RKO (cell line): ENCODE measurements around the gene LPCAT3.
A peak's percentile ranks its signal among the peaks of the same experiment; 100 is the strongest.

ENCODE experiments used
- DNase-seq: peaks from one replicate; pipeline ENCODE4 v3.0.0-alpha.2; 2016; ENCODE audit warnings: low spot score

LPCAT3 gene

DNA sequence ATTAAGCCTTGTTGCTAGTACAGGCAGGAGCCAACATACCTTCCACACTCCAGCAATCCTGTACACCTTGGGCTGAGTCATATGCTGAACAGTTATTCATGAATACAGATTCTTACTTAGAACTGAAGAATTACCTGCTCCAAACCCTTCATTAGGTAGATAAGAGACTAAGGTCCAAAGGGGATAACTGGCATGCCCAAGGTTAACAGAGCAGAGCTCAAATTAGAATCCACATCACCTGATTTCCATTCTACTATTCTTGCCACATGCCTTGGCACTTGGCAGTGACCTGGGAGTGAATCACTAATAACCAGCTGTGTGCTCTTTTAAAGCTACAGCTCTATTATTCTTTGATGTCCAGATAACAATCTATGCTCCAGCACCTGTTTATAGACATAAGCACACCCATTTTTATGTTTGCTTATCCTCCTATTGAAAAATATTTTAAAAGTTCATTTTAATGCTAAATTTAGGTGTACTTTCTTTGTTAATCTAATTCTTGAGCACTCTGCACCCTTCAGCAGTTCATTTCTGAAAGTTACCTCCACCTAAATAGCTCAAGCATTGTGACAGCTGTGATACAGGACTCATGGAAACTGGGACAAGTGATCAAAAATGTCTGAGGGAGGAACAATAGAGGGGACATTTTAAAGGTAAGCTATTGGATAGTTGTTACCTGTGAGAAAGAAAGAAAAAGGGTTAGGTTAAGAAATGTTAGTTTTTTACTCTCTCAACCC is 19.4 kb downstream of the LPCAT3 start:
- DNase-seq: no peak

DNA sequence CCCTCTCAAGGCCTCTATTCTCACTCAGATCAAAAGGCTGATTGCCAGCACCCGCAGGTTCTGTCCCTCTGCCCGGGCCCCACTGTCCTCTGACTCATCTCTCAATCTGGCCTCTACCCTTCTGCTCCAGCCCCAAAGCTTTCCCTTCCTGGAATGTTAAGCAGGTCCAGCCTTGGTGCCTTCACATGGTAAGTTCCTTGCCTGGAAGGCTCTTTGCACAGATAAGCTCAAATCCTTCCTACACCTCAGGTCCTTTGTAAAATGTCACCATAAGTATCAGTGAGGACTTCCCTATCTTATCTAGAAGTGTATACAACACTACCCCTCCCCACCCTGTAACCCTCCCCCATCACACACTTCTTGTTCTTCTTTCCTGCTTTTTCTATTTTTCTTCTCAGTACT is 22.2 kb downstream of the LPCAT3 start:
- DNase-seq: no peak

DNA sequence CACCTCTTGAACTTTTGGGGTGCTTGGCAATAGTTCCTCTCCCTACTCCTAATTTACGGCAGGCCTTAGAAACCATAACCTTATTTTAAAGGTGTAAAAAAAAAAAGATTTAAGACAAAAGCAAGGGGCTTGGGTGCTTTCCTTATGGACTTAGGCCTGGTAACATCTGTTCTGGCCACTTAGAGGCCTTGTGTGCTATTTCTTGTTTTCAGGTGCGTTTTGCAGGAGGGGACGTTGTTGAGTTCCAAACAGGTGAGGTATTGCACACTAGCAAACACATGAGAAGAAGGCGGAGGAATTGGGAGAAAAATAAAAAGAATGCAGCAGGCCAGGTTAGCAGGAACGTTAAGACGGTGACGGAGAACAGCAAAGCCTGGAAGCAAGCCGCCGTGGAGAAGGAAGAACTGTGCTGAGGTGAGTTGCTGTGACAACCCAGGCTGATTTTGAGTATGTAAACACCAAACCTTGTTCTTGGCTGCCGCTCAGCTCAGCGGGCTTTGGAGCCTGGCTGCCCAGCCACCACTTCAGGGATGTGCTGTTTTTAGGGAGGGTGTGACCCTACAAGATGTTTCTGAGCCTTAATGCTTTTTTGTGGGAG is 30.2 kb downstream of the LPCAT3 start:
- no peak for DNase-seq

DNA sequence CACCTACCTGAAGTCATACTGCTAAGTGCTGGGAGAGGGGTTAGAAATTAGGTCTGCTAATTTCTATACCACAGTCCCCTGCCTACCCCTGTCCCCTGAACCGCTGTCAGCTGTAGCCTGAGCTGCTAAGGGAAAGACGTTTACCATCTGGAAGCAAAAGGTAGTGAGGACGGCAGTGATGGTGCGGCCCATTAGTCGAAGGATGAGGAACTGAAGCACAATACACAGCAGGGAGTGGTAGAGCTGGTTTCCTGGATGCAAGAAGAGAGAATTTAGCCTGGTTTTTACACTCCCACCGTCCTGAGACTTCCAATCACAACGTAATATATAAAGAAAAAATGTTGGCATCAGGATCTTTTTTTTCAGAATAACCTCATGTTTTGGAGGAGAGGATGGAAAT is 35.7 kb downstream of the LPCAT3 start:
- no peak for DNase-seq

DNA sequence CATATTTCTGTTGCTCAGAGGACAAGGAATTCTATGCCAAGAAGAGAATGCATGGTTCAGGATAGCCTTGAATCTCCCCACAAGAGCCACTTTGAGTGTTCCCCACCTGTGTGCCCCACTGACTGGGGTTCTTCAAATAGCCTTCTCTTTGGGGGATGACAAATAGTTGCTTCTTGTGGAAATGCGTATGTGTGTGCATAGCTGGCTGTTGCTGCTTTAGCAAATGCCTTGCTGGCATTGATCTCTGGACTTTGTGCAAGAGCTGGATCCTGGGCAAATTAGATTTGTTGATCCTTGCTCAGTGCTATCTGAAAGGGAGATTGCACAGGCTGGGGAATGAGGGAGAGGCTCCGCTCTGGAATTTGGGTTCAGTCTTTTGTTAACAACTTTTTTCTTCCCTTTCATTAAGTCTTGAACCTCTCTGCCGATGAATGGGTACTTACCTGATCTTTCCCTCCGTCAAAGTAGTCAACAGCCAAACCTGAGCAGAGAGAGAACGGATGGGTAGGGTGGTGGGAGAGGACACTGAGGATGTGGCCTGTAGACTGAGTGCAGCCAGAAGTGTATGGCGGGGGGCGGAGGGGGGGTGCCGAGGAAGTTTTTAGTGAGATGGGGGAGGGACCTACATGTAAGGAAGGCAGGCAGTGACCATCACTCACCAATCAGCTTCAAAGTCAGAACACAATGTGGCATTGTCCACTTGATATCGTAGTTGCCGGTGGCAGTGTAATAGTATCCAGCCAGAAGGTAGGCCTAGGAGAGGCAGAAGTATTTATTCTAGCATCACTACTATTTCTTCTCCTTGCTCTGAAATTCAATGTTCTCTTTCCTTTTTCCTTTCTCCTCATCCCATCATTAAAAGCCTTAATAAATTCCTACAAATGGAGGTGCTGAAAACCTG is 36.9 kb downstream of the LPCAT3 start:
- no peak for DNase-seq

DNA sequence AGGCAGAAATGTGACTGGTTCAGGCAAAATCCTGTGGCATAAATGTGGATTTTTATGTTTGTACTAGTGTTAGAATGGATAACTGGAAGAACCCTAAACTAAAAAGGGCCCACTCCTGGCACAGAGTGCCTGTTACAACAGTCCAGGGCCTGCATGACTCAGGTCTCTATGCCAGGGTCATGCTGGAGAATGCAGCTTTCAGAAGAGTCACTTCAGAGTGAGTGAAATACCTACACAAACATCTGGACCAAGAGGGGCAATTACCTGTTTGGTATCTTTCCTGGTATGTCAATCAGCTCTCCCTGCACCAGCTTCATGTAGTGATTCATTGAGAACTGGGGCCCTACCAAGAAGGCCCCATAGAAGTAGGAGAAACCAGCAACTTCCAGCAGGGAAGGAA is 37.5 kb downstream of the LPCAT3 start:
- no peak for DNase-seq

DNA sequence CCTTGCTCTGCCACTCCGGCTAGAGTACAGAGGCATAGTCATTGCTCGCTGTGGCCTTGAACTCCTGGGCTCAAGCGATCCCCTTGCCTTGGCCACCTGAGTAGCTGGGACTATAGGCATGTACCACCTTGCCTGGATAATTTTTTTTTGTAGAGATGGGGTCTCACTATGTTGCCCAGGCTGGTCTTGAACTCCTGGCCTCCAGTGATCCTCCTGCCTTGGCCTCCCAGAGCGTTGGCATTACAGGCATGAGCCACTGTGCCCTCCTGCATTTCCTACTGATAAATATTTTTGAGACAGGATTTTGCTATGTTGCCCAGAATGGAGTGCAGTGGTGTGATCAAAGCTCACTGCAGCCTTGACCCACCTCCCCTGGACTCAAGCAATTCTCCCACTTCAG is 38.2 kb downstream of the LPCAT3 start:
- DNase-seq: no peak

DNA sequence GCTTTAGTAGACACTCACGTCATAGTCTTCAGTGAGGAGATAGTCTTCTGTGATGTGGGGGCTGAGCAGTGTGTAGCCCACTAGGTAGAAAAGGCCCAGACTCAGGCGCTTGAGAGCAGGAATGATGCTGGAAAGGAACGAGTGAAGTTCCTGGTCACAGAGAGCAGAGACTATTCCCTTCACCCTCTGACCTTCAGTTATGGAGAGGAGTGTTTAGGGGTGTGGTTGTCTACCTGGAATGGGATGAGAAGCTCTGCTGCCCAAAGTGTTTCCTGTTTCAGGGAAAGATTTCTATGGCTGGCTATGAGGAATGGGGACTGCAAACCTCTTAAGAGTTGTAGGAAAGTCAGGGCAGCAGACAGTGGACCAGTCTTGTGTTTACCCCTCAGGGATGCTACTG is 38.8 kb downstream of the LPCAT3 start:
- no peak for DNase-seq

DNA sequence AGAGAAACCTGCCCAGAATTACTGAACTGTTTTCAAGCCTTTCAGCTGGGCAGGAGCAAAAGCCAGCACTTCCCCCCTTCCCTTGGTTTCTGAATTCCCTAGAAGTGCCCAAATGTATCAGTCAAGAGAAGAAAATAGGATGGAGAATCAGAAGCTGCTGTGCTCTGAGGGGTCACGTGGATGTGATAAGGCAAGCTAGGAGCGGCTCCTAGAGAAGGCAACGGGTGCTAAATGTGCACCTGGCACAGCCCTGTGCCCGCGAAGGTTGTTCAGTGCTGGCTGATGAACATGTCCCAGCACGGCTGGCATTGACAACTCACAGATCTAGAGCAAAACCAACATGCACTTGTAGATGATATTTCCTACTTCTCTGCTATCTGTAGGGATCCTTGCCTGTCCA is 39.3 kb downstream of the LPCAT3 start:
- no peak for DNase-seq

DNA sequence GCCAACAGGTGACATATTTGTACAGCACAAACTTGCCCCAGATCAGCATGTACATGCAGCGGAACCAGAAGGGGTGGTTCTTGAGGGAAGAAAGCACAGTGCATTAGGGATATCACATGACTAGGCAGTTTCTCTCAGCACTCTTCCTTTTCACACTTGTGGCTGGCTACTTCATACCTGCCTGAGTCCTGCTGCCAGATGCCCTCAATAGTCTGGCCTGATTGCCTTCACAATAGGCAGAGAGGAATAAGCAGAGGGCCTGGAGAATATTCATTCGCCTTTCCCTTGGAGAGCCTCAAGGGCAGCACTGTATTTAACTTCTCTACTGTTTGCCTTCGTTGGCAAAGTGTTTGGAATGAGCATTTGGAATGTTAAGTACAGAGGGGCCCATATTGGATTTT is 39.7 kb downstream of the LPCAT3 start:
- DNase-seq: no peak

DNA sequence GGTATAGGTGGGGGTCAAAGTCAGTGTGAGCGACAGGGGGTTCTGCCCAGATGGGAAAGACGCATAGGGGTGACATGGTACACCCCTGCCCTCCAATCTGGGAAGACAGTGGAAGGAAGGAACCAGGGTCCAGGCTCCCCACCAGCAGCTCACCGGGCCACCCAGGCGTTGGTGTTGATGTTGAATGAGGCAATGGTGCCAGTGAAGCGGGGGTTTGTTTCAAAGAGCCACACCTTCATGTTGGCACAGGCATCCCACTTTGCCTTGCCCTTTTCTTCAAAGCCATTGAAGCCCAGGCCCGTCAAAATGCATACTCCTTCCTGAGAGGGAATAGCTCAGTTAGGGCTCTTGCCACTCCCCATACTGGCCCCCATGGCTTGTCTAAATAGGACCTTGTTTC is 40.1 kb downstream of the LPCAT3 start:
- no peak for DNase-seq

DNA sequence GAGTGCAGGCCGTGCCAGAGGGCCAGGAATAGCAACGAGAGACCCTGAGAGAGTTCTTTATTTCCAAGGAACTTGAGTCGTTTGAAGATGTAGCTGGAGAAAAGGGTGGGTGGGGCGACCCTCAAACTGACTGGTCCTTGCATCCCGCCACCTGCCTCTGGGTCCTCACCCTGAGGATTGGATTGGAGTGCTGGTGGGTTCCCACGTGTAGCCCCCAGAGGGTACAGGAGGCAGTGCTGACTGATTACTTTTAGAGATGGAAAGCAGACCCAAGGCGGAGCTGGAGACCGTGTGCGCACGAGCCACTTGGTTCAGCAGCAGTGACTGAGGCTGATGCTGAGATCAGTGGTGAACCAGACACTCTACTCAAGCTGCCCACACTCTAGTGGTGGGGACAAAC is 40.6 kb downstream of the LPCAT3 start:
- DNase-seq: no peak

DNA sequence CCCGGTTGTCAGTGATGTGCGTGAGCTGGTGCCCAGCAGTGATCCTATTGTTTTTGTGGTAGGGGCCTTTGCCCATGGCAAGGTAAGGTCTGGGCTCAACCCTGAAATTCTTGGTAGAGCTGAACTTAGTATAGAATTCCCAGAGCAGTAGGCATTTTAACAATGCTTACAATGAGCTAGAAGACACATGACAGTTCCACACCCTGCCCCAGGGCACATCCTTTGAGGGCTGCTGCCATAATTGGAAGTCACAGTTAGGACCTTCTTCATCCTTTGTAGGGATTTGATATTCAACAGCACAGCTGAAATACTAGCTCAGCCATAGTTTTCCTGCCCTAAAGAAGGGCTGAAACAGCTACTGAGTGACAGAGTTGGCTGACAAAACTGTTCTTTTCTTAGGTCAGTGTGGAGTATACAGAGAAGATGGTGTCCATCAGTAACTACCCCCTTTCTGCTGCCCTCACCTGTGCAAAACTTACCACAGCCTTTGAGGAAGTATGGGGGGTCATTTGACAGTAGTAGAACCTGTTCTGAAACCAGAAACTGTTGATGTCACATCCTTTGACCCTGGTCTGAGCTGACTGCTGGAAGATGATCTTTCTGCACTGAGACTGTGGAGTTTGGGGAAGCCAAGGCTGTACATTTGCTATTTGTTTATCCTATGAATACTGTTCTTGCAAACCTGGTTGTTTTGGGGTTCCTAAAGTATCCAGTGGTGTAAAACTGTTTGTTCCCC is 42.8 kb downstream of the LPCAT3 start:
- DNase-seq: no peak

DNA sequence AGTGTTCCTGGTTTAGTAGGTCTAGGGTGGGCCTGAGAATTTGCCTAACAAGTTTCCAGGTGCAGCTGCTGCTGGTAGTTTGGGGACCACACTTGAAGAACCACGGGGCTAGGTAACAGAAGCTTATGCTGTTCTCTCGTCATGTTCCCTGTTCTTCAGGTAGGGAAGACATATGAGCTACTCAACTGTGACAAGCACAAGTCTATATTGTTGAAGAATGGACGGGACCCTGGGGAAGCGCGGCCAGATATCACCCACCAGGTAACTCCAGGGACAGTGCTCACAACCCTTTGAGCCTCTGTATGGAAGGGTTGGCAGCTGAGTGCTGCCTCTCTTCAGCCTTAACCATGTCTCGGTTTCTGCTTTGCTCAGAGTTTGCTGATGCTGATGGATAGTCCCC is 44.1 kb downstream of the LPCAT3 start:
- no peak for DNase-seq

DNA sequence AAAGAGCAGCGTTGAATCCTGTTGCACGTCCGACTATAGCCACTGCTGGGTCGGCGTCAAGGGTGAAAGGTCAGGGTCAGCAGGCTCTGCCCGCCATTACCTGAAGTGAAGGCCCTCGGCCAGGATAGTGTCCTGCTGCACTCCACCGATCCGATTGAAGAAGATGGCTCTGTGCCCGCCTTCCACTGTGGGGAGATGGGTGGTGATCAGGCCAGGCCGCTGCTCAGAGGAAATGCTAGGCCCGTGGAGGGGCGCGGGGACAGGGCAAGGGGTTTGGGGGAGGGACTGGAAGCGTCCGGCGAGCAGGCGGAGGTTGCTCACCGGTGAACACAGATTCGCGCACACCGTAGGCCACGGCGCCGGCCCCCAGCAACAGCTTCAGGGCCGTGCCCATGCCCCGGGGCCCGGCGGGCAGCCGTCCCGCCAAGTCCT is 48.2 kb downstream of the LPCAT3 start:
- peak; percentile 45 for DNase-seq

DNA sequence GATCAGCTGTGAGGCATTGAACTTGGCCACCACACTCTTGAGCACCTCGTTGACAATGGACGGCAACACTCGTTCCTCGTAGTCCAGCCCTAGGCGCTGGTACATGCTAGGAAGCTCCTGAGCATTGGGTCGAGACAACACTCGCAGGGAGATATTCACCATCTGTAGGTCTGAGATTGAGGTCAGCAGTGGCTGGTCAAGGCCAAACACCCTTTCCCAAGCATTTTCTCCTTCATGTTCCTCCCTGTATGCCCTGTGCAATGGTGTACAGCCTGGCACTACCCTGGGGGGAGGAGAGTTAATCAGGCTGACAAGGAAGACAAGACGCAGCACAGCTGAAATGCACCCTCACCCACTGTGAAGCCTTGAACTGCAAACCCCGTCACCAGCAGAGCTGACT is 49.9 kb downstream of the LPCAT3 start:
- no peak for DNase-seq

DNA sequence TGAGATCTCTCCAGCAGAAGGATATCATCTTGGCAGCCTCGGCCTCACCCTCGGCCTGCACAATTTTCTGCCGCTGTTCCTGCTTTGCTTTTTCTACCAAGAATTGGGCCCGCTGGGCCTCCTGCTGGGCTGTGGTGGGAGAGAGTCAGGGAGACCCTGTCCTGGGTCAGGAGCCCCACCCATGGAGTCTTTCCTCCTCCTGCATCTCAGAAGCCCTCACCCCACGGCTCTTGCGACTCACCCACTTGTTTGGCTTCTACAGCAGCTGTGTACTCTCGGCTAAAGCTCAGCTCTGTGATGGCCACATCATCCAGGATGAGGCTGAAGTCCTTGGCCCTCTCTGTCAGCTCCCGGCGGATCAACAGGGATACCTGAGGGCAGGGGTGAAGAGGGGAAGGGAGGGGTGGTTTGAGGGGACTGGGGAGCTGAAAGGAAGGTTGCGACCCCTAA is 50.6 kb downstream of the LPCAT3 start:
- peak; percentile 47 for DNase-seq

DNA sequence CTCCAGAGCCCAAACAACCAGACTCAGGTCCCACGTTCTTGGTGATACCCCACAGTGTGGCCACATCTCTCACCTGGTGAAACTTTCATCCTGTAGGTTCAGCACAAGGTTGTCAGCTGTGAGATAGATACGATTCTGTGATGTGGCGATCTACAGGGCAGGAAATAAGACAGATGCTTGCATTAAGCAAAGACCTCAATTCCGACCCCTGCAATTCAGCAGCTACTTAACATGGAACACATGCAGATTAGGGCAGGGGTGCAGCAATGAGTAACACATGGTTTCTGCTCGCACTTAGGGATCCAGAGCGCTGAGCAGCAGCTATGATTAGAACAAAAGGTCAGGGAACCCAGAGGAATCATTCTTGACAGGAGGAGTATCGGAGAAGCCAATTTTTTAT is 51.9 kb downstream of the LPCAT3 start:
- no peak for DNase-seq

DNA sequence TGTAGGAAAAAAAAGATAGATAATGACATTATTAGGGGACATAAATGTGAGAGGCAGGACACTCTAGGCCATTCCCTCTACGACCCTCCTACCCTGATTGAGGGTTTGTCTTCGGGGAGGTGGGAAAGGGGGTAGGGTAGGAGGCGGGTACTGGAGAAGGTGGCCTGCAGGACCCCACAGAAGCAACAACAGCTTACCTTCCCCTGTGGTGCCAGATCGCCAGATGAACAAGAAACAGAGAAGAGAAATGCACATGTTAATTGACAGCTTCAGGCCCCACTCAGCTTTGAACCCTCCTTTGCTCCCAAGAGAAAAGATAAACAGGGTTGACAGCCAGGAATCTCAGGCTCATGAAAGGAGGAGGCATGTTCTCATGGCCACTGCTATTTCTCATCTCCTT is 52.6 kb downstream of the LPCAT3 start:
- no peak for DNase-seq

DNA sequence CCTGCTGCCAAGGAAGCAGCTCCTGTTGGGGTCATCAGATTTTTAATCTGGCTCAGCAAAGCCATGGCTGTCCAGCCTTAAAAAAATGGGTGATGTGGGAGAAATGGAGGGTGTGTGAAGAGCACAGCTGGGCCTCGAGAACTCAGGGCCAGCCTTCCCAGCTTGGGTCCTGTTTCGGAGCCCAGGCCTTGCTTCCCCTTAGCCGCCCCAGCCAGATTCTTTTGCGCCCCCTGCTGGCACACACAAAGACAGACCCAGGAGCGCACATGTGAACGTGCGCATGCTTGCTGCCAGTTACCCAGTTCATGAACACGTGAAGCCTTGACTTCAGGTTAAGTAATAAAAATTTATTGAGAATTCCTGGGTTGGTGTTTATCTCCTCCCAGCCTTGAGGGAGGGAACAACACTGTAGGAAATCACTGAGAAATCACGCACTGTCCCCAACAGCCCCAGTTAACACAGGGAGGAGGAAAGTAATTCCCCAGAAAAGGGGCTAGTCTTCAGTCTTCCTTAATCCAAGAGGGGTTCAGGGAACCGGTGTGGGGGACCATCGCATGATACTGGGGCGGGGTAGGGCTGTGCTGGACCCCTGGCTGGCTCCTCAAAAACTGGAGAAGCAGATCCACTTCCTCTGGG is 53.1 kb downstream of the LPCAT3 start:
- peak; percentile 77 for DNase-seq

DNA sequence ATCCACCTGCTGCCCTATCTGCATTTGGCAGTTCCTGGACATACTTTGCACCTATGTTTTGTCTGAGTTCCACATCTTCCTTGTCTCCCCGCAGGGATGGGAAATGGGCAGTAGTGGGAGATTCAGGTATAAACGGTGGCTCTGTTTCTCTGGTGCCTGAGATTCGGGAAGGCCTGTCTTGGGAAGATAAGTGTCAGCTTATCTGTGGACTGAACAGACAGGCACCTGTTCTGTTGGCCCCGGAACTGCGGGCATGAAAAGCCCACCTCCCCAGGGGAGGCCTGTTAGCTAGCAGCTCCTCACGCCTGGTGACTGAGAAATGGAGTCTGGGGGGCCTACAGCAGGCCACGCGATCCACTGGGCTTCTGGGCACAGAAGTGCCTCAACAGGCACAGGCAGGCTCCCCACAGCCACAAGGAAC is 53.7 kb downstream of the LPCAT3 start:
- DNase-seq: no peak
